GM18526 (cell line): Measurements from ENCODE around the gene ELOVL6.

Experiments used
- POLR2A ChIP-seq: IDR thresholded peaks from 3 replicates; pipeline ENCODE4 v1.6.1; 2011; ENCODE audit not compliant: insufficient read length; ENCODE audit errors: extremely low read depth

ELOVL6 gene

DNA sequence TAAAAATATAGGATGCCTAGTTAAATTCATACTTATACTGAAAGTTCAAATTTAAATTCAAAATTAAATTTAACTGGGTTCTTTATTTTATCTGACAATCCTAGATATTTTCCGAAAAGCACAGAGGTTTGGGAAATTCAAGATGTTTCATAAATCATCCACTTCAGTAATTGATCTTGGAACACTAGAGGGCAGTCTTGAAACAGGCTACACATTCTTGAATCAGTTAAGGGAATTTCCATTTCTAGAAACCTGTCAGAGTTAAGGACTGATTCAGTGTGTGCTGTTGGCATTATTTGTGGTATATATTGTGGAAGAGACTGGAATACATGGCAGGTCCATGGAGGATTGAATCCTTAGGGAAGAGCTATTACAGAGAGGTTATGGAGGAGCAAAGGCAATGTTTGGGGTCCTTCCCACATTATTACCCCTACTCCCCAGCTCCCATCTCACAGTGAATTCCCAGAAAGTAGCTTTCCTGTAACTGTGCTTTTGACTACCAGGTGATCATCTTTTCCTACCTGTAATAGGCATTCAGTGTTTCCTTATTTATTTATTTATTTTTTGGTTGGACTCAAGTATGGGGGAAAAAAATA is 192.9 kb downstream of the ELOVL6 start:
- no peak for TF ChIP-seq POLR2A

DNA sequence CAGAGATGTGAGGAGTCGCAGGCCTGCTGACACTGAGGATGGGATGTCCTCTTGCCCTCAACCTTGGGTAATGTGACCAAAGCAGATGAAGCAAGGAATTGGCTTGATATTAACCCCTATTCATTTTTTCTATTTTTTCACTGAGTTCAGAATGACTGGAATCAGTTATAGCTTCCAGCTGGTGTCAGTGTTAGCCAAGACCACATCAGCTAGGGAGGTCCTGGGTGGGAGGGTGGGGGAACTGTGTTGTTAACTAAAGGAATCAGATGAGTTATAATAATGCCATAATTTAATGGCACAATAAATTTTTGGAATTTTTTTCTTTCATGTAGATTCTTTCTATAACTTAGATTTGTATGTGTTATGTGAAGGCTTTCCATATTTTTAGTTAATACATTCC is 193.9 kb downstream of the ELOVL6 start:
- no peak for TF ChIP-seq POLR2A

- no peak for TF ChIP-seq POLR2A
Measured at GRCh38 chr4:110003401-110004187, 194.8 kb downstream of the ELOVL6 start.

- TF ChIP-seq POLR2A, result no peak
Measured at GRCh38 chr4:110002326-110002725, 196.1 kb downstream of the ELOVL6 start.

DNA sequence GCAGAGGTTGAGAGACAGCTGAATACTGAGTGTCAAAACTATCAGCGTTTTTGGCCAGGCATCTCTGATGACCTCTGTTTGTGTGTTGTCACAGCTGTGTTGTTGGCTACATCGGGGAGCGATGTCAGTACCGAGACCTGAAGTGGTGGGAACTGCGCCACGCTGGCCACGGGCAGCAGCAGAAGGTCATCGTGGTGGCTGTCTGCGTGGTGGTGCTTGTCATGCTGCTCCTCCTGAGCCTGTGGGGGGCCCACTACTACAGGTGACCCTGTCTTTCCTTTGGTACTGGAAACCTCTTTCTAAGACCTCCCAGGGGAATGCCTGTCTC is 198.9 kb downstream of the ELOVL6 start:
- no peak for TF ChIP-seq POLR2A

- TF ChIP-seq POLR2A, result no peak
Measured at GRCh38 chr4:109998867-109999584, 199.4 kb downstream of the ELOVL6 start.

GRCh38 chr4:109996526-109996925 is 201.9 kb downstream of the ELOVL6 start:
- no peak for TF ChIP-seq POLR2A
